GM21528 (cell line): ENCODE measurements around the gene MARK1.

ENCODE experiments used
- ATAC-seq: cut with Tn5 transposase; IDR thresholded peaks from one replicate; pipeline ENCODE4 v1.9.1; 2021; ENCODE audit warnings: mild to moderate bottlenecking, moderate library complexity; ENCODE audit not compliant: unreplicated experiment, low FRiP score

The MARK1 gene

DNA sequence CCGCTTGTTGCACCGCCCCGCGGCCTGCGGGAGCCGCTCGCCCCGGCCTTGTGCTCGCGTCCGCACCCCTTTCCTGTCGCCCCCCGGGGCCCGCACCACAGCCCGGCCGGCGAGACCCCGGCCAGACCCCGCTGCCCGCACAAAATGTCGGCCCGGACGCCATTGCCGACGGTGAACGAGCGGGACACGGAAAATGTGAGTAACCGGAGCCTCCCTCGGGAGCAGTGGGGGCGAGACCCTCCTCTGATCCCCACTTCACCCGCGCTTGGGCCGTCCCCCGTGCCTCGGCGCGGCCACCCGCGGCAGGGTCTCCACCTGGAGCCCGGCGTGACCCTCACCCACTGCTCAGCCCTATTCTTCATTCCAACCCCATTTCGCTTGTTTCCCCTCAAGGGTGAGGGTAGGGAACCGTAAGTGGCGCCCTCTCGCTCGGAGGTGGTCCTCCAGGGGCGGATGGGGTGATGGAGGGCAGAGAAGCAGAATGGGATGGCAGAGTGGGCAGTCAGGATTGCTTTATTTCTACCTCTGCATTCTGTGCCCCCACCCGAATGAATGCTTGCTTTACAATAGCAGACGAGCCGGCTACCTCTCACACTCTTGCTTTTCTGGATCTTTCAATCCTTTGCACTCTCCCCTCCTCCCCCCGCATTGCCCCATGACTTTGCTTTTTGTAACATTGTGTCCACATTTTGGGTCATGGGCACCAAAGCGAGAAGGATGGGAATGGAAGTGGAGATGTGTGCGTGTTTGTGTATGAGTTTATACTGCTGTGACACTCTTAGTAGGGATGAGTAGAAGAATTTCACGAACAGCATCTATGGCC lies 954 bp downstream of the MARK1 start:
- peak; percentile 19 for ATAC-seq

GRCh38 chr1:220529521-220530020 lies 1.6 kb downstream of the MARK1 start:
- ATAC-seq, result no peak

DNA sequence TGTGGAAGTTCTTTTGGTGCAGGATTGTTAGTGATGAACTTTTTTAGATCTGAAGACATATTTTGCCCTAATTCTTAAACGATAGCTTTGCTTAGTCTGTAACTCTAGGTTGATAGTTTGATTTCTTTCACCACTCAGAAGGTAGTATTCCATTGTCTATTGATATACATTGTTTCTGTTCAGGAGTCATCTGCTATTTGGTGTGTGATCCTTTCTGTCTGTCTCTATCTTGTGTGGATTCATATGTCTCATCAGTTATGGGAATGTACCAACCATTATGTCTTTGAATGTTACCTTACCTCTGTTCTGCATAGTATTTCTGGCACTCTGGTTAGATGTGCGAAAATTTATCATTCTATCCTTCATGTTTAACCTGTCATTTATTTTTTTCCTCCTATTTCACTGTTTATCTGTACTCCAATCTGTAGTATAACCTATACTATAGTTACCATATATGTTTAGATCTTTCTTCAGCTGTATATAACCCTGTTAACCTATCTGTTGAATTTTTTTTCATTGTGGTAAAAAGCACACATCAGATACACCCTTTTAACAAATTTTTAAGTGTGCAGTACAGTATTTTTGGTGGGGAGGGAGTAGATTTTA lies 5.7 kb downstream of the MARK1 start:
- no peak for ATAC-seq

GRCh38 chr1:220544901-220545303 lies 17.0 kb downstream of the MARK1 start:
- ATAC-seq, result no peak

GRCh38 chr1:220550811-220551399 lies 23.0 kb downstream of the MARK1 start:
- no peak for ATAC-seq

GRCh38 chr1:220551718-220552117 lies 23.8 kb downstream of the MARK1 start:
- no peak for ATAC-seq

DNA sequence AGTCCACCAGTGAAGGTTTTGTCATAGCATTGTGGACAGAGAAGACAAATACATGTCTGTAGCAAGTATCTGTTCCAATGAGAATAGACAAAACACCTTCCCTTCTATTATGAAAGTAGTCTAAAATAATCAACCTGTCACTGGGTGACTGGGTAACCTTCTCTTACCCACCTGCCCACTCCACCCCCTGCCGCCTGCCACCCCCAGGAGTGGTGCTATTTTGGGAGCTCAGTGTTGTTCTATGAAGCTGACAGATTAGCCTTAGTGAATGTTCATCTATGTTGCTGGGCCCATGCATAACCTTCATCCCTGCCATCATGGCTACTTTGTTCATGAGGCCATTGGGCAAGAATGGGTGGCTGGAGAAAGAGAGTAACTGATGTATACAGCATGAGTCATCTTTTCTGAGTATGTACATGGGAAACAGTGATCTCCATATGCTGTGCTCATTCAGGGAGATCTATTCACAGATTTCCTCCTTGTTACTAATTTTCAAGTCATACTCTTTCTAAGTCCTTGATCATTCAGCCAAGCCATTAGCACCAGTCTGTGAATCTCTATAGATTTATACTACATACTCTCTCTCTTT lies 24.8 kb downstream of the MARK1 start:
- no peak for ATAC-seq

DNA sequence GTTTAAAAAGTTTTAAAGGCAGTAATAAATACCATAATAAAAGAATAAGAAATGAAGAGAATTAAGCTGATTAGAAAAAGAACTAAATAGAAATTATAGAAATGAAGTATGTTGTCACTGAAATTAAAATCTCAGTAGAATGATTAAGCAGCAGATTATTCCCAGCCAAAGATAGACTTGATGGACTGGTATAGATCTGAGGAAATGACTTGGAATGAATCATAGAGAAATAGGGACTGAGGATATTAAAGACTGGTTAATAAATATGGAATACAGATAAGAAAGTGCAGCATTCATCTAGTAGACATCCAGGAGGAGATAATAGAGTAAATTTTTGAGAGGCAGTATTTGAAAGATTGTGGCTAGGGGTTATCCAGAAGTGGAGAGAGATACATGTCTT lies 28.7 kb downstream of the MARK1 start:
- ATAC-seq, result no peak

DNA sequence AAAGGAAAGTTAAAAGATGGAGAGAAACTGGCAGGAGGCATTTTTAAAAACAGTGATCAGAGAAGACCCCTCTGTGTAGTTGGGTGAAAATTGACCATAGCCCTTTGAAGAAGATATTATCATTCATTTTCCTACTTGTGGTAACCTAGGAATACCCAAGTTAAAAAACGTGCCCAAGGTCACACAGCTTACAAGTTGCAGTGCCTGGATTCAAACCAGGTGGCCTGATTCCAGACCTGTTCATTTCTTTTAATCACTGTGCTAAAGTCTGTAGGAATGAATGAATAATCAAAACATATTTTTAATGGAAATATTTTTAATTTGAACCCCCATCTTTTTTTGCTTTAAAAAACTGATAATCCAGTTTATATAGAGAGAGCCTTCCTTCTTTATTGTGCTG lies 35.6 kb downstream of the MARK1 start:
- no peak for ATAC-seq

GRCh38 chr1:220564216-220564615 lies 36.3 kb downstream of the MARK1 start:
- no peak for ATAC-seq

DNA sequence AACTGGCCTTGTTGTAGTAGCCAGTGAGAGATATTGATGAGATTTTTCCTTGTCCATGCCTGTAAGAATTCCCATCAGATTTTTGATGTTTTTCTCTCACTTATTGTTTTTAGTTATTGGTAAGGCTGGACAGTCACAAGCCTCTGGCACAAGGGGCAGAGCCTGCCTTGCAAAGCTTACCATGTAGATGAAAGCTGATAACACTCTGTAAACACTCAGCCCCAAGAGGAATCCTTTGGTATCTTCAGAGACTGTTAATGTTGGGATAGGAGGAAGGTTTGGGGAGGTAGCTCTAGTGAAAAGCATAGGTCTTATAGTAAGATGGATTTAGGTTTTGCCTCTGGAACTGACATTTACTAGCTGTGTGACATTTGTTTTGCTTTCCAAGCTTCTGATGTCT lies 37.7 kb downstream of the MARK1 start:
- ATAC-seq, result no peak

GRCh38 chr1:220566869-220567268 lies 38.9 kb downstream of the MARK1 start:
- ATAC-seq, result no peak

DNA sequence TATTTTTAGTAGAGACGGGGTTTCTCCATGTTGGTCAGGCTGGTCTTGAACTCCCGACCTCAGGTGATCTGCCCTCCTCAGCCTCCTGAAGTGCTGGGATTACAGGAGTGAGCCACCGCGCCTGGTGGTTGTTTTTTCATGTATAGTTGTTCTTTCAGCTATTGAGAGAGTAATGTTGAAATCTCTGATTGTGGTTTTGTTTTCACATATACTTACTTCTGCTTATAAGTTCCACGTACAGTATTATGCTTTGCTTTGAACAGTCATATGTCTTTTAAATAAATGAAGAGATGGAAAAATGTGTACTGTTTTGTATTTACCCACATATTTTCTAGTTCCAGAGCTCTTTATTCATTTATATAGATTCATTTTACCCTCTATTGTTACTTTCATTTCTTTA lies 44.5 kb downstream of the MARK1 start:
- ATAC-seq, result no peak

DNA sequence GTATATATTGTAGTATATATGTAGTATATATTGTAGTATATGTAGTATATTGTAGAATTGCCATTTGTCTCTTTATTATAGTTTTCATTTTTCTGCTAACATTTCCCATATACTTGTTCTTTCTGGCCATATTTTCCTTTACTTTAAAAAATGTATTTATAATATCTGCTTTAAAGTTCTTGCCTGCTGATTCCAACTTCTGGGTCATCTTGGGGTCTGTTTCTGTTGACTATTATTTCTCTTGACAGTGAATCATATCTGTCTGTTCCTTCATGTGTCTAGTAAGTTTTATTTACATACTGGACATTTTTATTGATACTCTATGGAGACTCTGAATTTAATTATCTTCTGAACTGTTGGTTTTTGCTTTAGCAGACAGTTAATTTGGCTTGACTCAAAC lies 45.9 kb downstream of the MARK1 start:
- ATAC-seq, result no peak

GRCh38 chr1:220575718-220576497 lies 48.0 kb downstream of the MARK1 start:
- ATAC-seq, result no peak

- no peak for ATAC-seq
Observed at GRCh38 chr1:220577926-220578325, 50.0 kb downstream of the MARK1 start.

DNA sequence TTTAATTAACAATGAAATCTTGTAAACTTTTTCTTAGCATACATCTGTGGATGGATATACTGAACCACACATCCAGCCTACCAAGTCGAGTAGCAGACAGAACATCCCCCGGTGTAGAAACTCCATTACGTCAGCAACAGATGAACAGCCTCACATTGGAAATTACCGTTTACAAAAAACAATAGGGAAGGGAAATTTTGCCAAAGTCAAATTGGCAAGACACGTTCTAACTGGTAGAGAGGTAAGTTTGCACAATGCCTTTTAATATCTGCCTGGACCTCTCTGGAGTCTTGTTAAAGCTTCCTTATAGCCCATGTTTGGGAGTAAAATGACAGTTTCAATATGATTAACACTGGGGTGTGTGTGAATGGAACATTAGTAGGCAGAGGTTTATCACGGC lies 51.4 kb downstream of the MARK1 start:
- ATAC-seq, result no peak

DNA sequence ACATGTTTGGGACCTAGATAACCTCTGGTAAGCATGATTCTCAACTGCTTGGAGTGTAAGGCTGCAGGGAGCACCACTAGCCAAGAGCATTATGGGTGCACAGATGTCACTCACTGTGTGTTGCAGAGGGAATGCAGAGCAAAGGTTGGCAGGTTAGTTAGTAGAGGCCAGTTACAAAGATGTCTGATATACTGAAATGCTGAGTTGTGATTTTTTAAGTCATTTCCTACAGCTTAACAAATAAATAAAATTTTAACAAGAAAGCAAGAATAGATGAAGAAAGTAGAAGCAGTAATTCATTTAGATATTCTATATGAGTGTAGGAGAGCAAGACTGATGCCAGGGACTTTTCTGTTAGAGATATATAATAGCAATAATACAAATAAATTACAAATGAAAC lies 64.8 kb downstream of the MARK1 start:
- ATAC-seq, result no peak

DNA sequence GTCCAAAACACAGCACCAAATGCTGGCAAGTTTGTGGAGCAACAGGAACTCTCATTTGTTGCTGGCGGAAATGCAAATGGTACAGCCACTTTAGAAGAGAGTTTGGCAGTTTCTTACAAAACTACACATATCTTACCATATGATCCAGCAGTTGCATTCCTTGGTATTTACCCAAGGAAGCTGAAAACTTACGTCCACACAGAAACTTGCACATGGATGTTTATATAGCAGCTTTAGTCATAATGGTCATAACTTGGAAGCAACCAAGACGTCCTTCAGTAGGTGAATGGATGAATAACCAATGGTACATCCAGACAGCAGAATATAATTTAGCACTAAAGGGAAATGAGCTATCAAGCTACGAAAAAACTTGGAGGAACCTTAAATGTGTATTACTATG lies 66.4 kb downstream of the MARK1 start:
- ATAC-seq, result no peak

- no peak for ATAC-seq
Observed at GRCh38 chr1:220595179-220595578, 67.2 kb downstream of the MARK1 start.

DNA sequence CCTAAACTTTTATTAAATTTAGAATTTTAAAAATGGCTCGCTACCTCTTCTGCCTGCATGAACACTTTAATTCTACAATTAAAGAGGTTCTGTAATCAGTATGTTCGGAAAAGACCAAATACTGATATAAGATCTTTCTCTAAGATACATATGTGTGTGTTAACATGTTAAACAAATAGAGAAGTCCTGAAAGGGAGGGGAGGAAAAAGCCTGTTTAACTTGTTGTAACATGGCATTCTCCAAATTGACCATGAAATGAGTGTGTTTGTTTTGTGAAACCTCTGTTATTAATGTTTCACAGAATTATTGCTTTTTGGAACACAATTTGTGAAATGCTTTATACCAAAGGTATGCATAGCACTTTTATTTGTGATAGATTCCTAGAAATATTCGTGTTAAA lies 77.0 kb downstream of the MARK1 start:
- ATAC-seq, result no peak
